Pancreas (tissue), 10 donors: ENCODE data around the gene SLC39A3. TPM values are rescaled to one million over a fixed set of nuclear protein-coding genes. Genes with fewer than 3 reads are reported as not detected.

Experiments
- ATAC-seq, 4 donors: fragments of 200-7000 bp; cut with Tn5 transposase; one replicate each; pipeline versions ENCODE4 v1.8.0 to v1.9.1; 2020; ENCODE audit warnings: mild to moderate bottlenecking in 4 of 4, moderate library complexity in 4 of 4
- DNase-seq, 6 donors: peaks; one replicate each; pipeline ENCODE4 v3.0.0-alpha.2; 2020
- FAIRE-seq: peaks from 2 replicates; lab custom pipeline; 2012; peaks lifted over from hg19 to GRCh38; lab: Jason Lieb, UNC
- H3K27ac ChIP-seq, 4 donors: fragments of 200-600 bp; sonication (generic); 1 replicate in 3 of 4; 2 replicates in 1 of 4; pipeline versions ENCODE4 v1.5.0 to v1.8.0; 2020
- H3K27me3 ChIP-seq, 4 donors: fragments of 200-600 bp; one replicate each; pipeline ENCODE4 v1.8.0; 2021
- H3K36me3 ChIP-seq, 3 donors: fragments of 200-600 bp; sonication (generic) in 1 of 3; one replicate each; pipeline versions ENCODE4 v1.5.0 to v1.8.0; 2020 to 2021
- H3K4me1 ChIP-seq, 3 donors: fragments of 200-600 bp; one replicate each; pipeline ENCODE4 v1.8.0; 2021
- H3K4me3 ChIP-seq, 4 donors: fragments of 200-600 bp; sonication (generic) in 2 of 4; one replicate each; pipeline versions ENCODE4 v1.5.0 to v1.8.0; 2020 to 2021
- H3K9me3 ChIP-seq, 4 donors: fragments of 200-600 bp; one replicate each; pipeline ENCODE4 v1.8.0; 2021
- WGBS, 2 donors: extraction: QIAGEN DNeasy Blood & Tissue Kit; methylation state at CpG; one replicate each; pipeline ENCODE4 v1.1.7; 2013; 5-methylcytosine and 5-hydroxymethylcytosine counted together
- intact Hi-C, 3 donors: fragments of 100-400 bp; cut with DNase I; formaldehyde crosslinking; loops; one replicate each; pipeline versions ENCODE4 v1.11.1 to v1.14.2; 2022
- polyA plus RNA-seq, 2 donors: library from polyadenylated mRNA; stranded (reverse); fragments of 200-250 nt; gene quantifications; one replicate each; pipeline ENCODE4 v1.2.3, GENCODE V29; 2013
- total RNA-seq, 6 donors: library from RNA; stranded (reverse); fragmentation: NEBNext Ultra II Directional in 4 of 6; extraction: Animal tissue kit (Norgen Biotek cat#: 25700) in 4 of 6; gene quantifications; one replicate each; pipeline versions ENCODE4 v1.2.1 to v1.2.4, GENCODE V29; 2021 to 2023
- TF ChIP-seq, protein P1 (sequence below), 4 donors: fragments of 200-600 bp; sonication (generic) in 3 of 4; IDR thresholded peaks; one replicate each; pipeline versions ENCODE4 v1.5.0 to v1.8.0; 2021; ENCODE audit warnings: antibody characterized with exemption in 4 of 4
- donor health status: healthy with polysubstance abuse.
- donor health status: DM: no; HTN: no; CAD: no; lungs with moderate emphysema.
- donor health status: DM: no; HTN: no; CAD: no.
- donor health status: control.
- donor health status: control.
- donor health status: Bipolar disorder and iron deficiency.
- donor health status: DM: yes; HTN: yes; CAD: no.
- donor health status: DM: no; HTN: no; CAD: no.
- donor health status: DM: no; HTN: no; CAD: no.
- donor health status: DM: yes; HTN: yes; CAD: no.

The SLC39A3 gene
- total and polyA plus RNA-seq, 8 donors = 8.7 to 25.6 (median 13.0) TPM

DNA sequence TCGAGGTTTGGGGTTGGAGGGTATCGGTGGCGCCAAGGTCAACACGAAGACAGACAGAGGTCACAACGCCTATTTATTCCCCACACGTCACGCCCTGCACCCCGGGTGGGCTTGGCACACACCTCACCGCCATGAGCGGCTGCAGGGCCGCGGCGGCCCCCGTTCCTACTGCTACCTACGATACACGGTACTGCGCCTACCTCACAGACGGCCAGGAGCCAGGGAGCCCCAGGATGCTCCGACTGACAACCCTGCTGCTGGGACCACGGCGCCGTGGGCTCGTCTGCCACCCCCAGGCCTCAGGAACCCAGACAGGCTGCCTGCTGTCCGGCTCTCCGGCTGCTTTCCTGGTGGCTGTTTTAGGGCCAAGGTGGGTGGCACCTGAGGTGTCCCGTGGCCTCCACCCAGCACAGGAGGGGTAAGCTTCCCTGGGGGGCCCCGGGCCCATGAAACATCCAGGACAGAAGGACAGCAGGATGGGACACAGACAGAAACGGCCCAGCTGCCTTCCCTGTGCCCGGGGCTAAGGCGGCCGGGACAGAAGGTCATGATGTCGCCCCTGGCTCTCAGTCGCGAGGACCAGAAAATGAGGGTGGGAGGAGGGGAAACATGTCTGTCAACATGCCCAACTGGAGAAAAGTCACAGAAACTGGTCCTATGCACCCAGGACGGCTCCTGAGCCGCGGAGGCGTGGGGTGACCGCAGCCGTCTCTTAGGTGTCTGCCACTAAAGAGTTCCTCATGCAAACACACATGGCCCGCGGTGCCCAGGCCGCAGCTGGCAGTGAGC, 15.0 kb upstream of the SLC39A3 start:
- FAIRE-seq = no peak
- H3K27me3 ChIP-seq = no peaks in the 10 kb centered on the region
- no peak overlapping the region for H3K27ac ChIP-seq
- H3K4me1 ChIP-seq = no peaks in the 10 kb centered on the region
- H3K36me3 ChIP-seq = peaks cover 0 to 14% (median 5%) of the 10 kb centered on the region in 3 donors
- no peaks in the 10 kb centered on the region for H3K9me3 ChIP-seq
- ATAC-seq = no peak
- no peak overlapping the region for H3K4me3 ChIP-seq
- intact Hi-C loops = loop anchor here in 2 of 3 donors (5.0 to 10.0 kb wide), 2 partner anchors 108 to 110 kb away; no protein-coding TSS in a partner anchor
- 93 to 94% methylated on average over 43 of the region's 43 CpGs for WGBS, 2 donors
- no peak for DNase-seq
- TF ChIP-seq, protein P1, sequence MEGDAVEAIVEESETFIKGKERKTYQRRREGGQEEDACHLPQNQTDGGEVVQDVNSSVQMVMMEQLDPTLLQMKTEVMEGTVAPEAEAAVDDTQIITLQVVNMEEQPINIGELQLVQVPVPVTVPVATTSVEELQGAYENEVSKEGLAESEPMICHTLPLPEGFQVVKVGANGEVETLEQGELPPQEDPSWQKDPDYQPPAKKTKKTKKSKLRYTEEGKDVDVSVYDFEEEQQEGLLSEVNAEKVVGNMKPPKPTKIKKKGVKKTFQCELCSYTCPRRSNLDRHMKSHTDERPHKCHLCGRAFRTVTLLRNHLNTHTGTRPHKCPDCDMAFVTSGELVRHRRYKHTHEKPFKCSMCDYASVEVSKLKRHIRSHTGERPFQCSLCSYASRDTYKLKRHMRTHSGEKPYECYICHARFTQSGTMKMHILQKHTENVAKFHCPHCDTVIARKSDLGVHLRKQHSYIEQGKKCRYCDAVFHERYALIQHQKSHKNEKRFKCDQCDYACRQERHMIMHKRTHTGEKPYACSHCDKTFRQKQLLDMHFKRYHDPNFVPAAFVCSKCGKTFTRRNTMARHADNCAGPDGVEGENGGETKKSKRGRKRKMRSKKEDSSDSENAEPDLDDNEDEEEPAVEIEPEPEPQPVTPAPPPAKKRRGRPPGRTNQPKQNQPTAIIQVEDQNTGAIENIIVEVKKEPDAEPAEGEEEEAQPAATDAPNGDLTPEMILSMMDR (IDR thresholded peaks at IDR 0.05) = no peak

DNA sequence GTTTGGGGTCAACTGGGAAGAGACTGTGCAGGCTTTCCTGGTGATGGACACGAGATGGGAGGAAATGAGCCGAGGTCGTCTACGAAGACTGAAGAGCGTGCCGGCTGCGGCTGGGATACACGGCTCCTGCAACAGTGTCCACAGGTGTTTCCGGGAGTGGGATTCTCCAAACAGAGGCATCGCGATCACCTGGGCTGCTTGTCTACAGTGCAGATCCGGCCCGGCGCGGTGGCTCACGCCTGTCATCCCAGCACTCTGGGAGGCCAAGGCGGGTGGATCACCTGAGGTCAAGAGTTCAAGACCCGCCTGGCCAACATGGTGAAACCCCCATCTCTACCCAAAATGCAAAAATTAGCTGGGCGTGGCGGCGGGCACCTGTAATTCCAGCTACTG, 11.6 kb upstream of the SLC39A3 start:
- whole genome bisulfite sequencing, 2 donors = 78 to 82% methylated on average over 21 of the region's 21 CpGs
- TF ChIP-seq, protein P1 (IDR thresholded peaks at IDR 0.05) = no peak
- FAIRE-seq = no peak

DNA sequence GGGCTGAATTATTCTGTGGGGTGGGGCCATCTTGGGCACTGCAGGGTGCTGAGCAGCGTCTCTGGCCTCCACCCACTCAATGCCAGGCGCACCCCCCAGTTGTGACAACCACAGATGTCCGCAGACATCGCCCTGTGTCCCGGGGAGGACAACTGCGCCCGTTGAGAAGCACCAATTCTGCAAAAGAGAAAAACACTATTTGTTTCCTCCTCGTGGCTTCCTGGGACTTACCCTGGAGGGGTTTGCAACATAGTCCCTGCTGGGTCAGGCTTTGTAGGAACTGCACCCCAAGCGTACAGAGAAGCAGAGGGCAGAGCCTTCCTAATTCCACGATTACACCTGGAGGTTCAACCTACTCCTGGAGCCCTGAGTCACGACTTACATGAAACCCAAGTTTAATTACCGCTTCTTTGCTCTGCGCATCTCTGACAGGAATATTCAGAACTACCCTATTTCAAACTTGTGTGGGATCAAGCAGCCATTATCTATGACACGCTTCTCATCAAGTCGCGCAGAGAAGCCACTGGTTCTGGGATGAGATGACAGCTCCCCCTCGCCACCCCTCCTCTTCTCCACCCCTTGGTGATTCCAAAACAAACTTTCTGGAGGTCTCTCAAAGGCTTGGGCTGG, 11.1 kb upstream of the SLC39A3 start:
- FAIRE-seq = no peak
- no peaks in the 10 kb centered on the region for H3K4me1 ChIP-seq
- intact Hi-C loops = loop anchor here in 2 of 3 donors (5.0 to 10.0 kb wide), 2 partner anchors 104 to 106 kb away; no protein-coding TSS in a partner anchor
- TF ChIP-seq, protein P1 (IDR thresholded peaks at IDR 0.05) = no peak
- H3K27me3 ChIP-seq = no peaks in the 10 kb centered on the region
- no peak for DNase-seq
- peaks cover 0 to 6% (median 5%) of the 10 kb centered on the region in 3 donors for H3K36me3 ChIP-seq
- no peaks in the 10 kb centered on the region for H3K9me3 ChIP-seq
- H3K27ac ChIP-seq = no peak overlapping the region
- no peak overlapping the region for H3K4me3 ChIP-seq
- whole genome bisulfite sequencing, 2 donors = 64 to 69% methylated on average over 17 of the region's 17 CpGs
- ATAC-seq = no peak

More for the DNA sequence above, 11.6 kb upstream of the SLC39A3 start:
- Histone ChIP-seq H3K4me1 (no peaks in the 10 kb centered on the region), H3K4me3 (no peak overlapping the region), H3K27me3 (no peaks in the 10 kb centered on the region), H3K27ac (no peak overlapping the region), H3K9me3 (no peaks in the 10 kb centered on the region), H3K36me3 (peaks cover 0 to 6% (median 5%) of the 10 kb centered on the region in 3 donors)
- intact Hi-C loops = loop anchor here in 2 of 3 donors (5.0 to 10.0 kb wide), 2 partner anchors 104 to 107 kb away; no protein-coding TSS in a partner anchor
- ATAC-seq (no peak), DNase-seq (no peak)

GRCh38 chr19:2747349-2747748, 7.5 kb upstream of the SLC39A3 start:
- ATAC-seq (no peak), FAIRE-seq (no peak), DNase-seq (no peak)
- Histone ChIP-seq H3K4me1 (no peaks in the 10 kb centered on the region), H3K4me3 (no peak overlapping the region), H3K36me3 (no peaks in the 10 kb centered on the region), H3K27ac (no peak overlapping the region), H3K27me3 (no peaks in the 10 kb centered on the region), H3K9me3 (no peaks in the 10 kb centered on the region)
- TF ChIP-seq, protein P1 (IDR thresholded peaks at IDR 0.05) = no peak
- intact Hi-C loops = no loop called here
- WGBS, 2 donors = 71 to 82% methylated on average over 7 of the region's 7 CpGs
